Sigmoid colon (tissue), 7 donors: ENCODE data around the gene VPS13D. TPM values are rescaled to one million over a fixed set of nuclear protein-coding genes. Genes with fewer than 3 reads are reported as not detected.

Experiments used
- DNase-seq: peaks from one replicate; pipeline ENCODE4 v3.0.0-alpha.2; 2019
- H3K27ac ChIP-seq, 4 donors: fragments of 200-600 bp; sonication (generic); one replicate each; pipeline ENCODE4 v1.5.1; 2016 to 2019; ENCODE audit warnings: mild to moderate bottlenecking in 1 of 4
- H3K27me3 ChIP-seq, 3 donors: fragments of 200-600 bp; sonication (generic); one replicate each; pipeline ENCODE4 v1.5.1; 2019; ENCODE audit warnings: mild to moderate bottlenecking in 1 of 3
- H3K36me3 ChIP-seq, 4 donors: fragments of 200-600 bp; sonication (generic); one replicate each; pipeline ENCODE4 v1.5.1; 2016 to 2019
- H3K4me1 ChIP-seq, 4 donors: fragments of 200-600 bp; sonication (generic); one replicate each; pipeline ENCODE4 v1.5.1; 2017 to 2019
- H3K4me3 ChIP-seq, 4 donors: fragments of 200-600 bp; sonication (generic); one replicate each; pipeline ENCODE4 v1.5.1; 2017 to 2019; ENCODE audit warnings: mild to moderate bottlenecking in 2 of 4, moderate library complexity in 1 of 4
- H3K9me3 ChIP-seq, 4 donors: fragments of 200-600 bp in 3 of 4; sonication (generic) in 3 of 4; one replicate each; pipeline versions ENCODE4 v1.5.1 to v1.6.1; 2013 to 2019
- CTCF ChIP-seq, 4 experiments: fragments of 450-650 bp in 3 of 4; fragments of 200-600 bp in 1 of 4; IDR thresholded peaks; one replicate each; pipeline ENCODE4 v1.5.1; 2016 to 2019; ENCODE audit warnings: antibody characterized with exemption in 4 of 4, mild to moderate bottlenecking in 3 of 4, moderate library complexity in 2 of 4
- EP300 ChIP-seq, 4 donors: sonication (generic); formaldehyde crosslinking; IDR thresholded peaks; one replicate each; pipeline ENCODE4 v1.6.1; 2017; ENCODE audit warnings: antibody characterized with exemption in 4 of 4
- POLR2A ChIP-seq, 2 donors: fragments of 450-650 bp; IDR thresholded peaks; one replicate each; pipeline ENCODE4 v1.6.1; 2016; ENCODE audit warnings: antibody characterized with exemption in 2 of 2, mild to moderate bottlenecking in 2 of 2, moderate library complexity in 2 of 2
- POLR2AphosphoS5 ChIP-seq, 4 donors: sonication (generic); formaldehyde crosslinking; IDR thresholded peaks; one replicate each; pipeline ENCODE4 v1.6.1; 2017; ENCODE audit warnings: antibody characterized with exemption in 4 of 4
- WGBS, 2 donors: extraction: QIAGEN DNeasy Blood & Tissue Kit; methylation state at CpG; one replicate each; pipeline ENCODE4 v1.1.7; 2013; 5-methylcytosine and 5-hydroxymethylcytosine counted together
- intact Hi-C: fragments of 100-400 bp; cut with DNase I; formaldehyde crosslinking; loops from one replicate; pipeline ENCODE4 v1.15.1; 2023
- polyA plus RNA-seq, 3 donors: library from polyadenylated mRNA; stranded (reverse); fragments of 200-250 nt; gene quantifications; one replicate each; pipeline ENCODE4 v1.2.3, GENCODE V29; 2013
- total RNA-seq, 4 donors: library from RNA; depleted of rRNA; stranded (reverse); fragments of >200 nt; gene quantifications; one replicate each; pipeline ENCODE4 v1.1.0, GENCODE V29; 2016
- donor health status: healthy with polysubstance abuse.
- donor health status: Bipolar disorder and iron deficiency.
- donor health status: healthy.

The VPS13D gene
- total and polyA plus RNA-seq, 7 donors = 7.6 to 90.8 (median 49.7) TPM

- DNase-seq = peak; percentile 60
- H3K36me3 ChIP-seq = no peaks in the 10 kb centered on the region
- no peaks in the 10 kb centered on the region for H3K27me3 ChIP-seq
- 93 to 94% methylated on average over 18 of the region's 18 CpGs for WGBS, 2 donors
- peak overlapping the region; percentile 88 to 92 (median 89) for H3K27ac ChIP-seq
- no peak overlapping the region for H3K4me3 ChIP-seq
- no peaks in the 10 kb centered on the region for H3K9me3 ChIP-seq
- peaks cover 0 to 77% (median 64%) of the 10 kb centered on the region in 4 donors for H3K4me1 ChIP-seq
- no peak for TF ChIP-seq CTCF (IDR thresholded peaks at IDR 0.05)
- TF ChIP-seq POLR2AphosphoS5 (IDR thresholded peaks at IDR 0.05) = no peak
- no peak for TF ChIP-seq EP300 (IDR thresholded peaks at IDR 0.05)
- TF ChIP-seq POLR2A (IDR thresholded peaks at IDR 0.05) = no peak
- intact Hi-C loops = loop anchor here (5.0 kb wide), 1 partner anchor 38 kb away; no protein-coding TSS in a partner anchor
These were observed 324.9 kb downstream of the VPS13D start for GRCh38 chr1:12554521-12555305.

- intact Hi-C loops = loop anchor here (1.0 to 5.0 kb wide), 2 partner anchors 37 to 63 kb away; partner anchors contain the start of gene DHRS3
- peak overlapping the region; percentile 88 to 92 (median 89) for H3K27ac ChIP-seq
- DNase-seq = peak; percentile 67
- H3K27me3 ChIP-seq = no peaks in the 10 kb centered on the region
- TF ChIP-seq POLR2A (IDR thresholded peaks at IDR 0.05) = no peak
- no peak for TF ChIP-seq POLR2AphosphoS5 (IDR thresholded peaks at IDR 0.05)
- peaks cover 0 to 68% (median 55%) of the 10 kb centered on the region in 4 donors for H3K4me1 ChIP-seq
- no peaks in the 10 kb centered on the region for H3K36me3 ChIP-seq
- no peak overlapping the region for H3K4me3 ChIP-seq
- H3K9me3 ChIP-seq = no peaks in the 10 kb centered on the region
- WGBS, 2 donors = 91 to 93% methylated on average over 13 of the region's 13 CpGs
These were observed 325.9 kb downstream of the VPS13D start for GRCh38 chr1:12555411-12556367.

- no peaks in the 10 kb centered on the region for H3K9me3 ChIP-seq
- no peaks in the 10 kb centered on the region for H3K36me3 ChIP-seq
- peaks cover 0 to 68% (median 55%) of the 10 kb centered on the region in 4 donors for H3K4me1 ChIP-seq
- H3K27me3 ChIP-seq = no peaks in the 10 kb centered on the region
- WGBS, 2 donors = 57 to 65% methylated on average over 9 of the region's 9 CpGs
- no peak for TF ChIP-seq POLR2A (IDR thresholded peaks at IDR 0.05)
- TF ChIP-seq POLR2AphosphoS5 (IDR thresholded peaks at IDR 0.05) = peak; percentile 58 to 90 (median 82)
- TF ChIP-seq EP300 (IDR thresholded peaks at IDR 0.05) = peak; percentile 15 to 96 (median 84)
- no peak for TF ChIP-seq CTCF (IDR thresholded peaks at IDR 0.05)
- no peak overlapping the region for H3K4me3 ChIP-seq
- peak; percentile 91 for DNase-seq
- peak overlapping the region; percentile 88 to 92 (median 89) for H3K27ac ChIP-seq
- intact Hi-C loops = loop anchor here (1.0 to 5.0 kb wide), 2 partner anchors 36 to 62 kb away; partner anchors contain the start of gene DHRS3
These were observed 326.6 kb downstream of the VPS13D start for GRCh38 chr1:12556368-12556930.

GRCh38 chr1:12556957-12557935 lies 327.4 kb downstream of the VPS13D start:
- intact Hi-C loops = loop anchor here (1.0 to 5.0 kb wide), 2 partner anchors 35 to 61 kb away; partner anchors contain the start of gene DHRS3

More at GRCh38 chr1:12556957-12557935, 327.4 kb downstream of the VPS13D start:
- H3K27me3 ChIP-seq = no peaks in the 10 kb centered on the region
- peaks cover 0 to 65% (median 52%) of the 10 kb centered on the region in 4 donors for H3K4me1 ChIP-seq
- DNase-seq = no peak
- peak overlapping the region; percentile 88 to 92 (median 89) for H3K27ac ChIP-seq
- no peak overlapping the region for H3K4me3 ChIP-seq
- TF ChIP-seq POLR2AphosphoS5 (IDR thresholded peaks at IDR 0.05) (peak in 2 of 4 donors; percentile 9 to 18), EP300 (IDR thresholded peaks at IDR 0.05) (no peak)
- 86 to 90% methylated on average over 17 of the region's 17 CpGs for WGBS, 2 donors
- H3K36me3 ChIP-seq = no peaks in the 10 kb centered on the region
- H3K9me3 ChIP-seq = no peaks in the 10 kb centered on the region
